NCI-H446 treated with DMSO at 0.1 percent for 48 hours (cell line): ENCODE data around the gene CXCR1.
"Not testable (repeated sequence)": the region's sequence is repeated elsewhere in the genome, so short reads cannot be mapped to it uniquely, and the experiment has no call there.

ENCODE experiments used
- DNase-seq: peaks from one replicate; lab custom pipeline; 2025; lab: John Stamatoyannopoulos, UW

Gene CXCR1

GRCh38 chr2:218166791-218167190 is at the start of gene CXCR1:
CXCR1 (minus strand) TSS chr2:218166962; CDS start chr2:218165211, 1,751 bp downstream.
- DNase-seq = no peak

GRCh38 chr2:218216336-218216673 is 49.5 kb upstream of the CXCR1 start:
- no peak for DNase-seq

- no peak for DNase-seq
These were observed 47.4 kb upstream of the CXCR1 start for GRCh38 chr2:218214116-218214515.

- no peak for DNase-seq
These were observed 42.3 kb upstream of the CXCR1 start for GRCh38 chr2:218209078-218209477.

GRCh38 chr2:218202266-218202665 is 35.5 kb upstream of the CXCR1 start:
- DNase-seq = no peak

- DNase-seq = no peak
These were observed 30.2 kb upstream of the CXCR1 start for GRCh38 chr2:218196974-218197373.

- no peak for DNase-seq
These were observed 28.1 kb upstream of the CXCR1 start for GRCh38 chr2:218194880-218195279.

- DNase-seq = no peak
These were observed 26.9 kb upstream of the CXCR1 start for GRCh38 chr2:218193701-218194100.

GRCh38 chr2:218192902-218193430 is 26.2 kb upstream of the CXCR1 start:
- no peak for DNase-seq

GRCh38 chr2:218188528-218188927 is 21.8 kb upstream of the CXCR1 start:
- no peak for DNase-seq

GRCh38 chr2:218187296-218188015 is 20.7 kb upstream of the CXCR1 start:
- no peak for DNase-seq

- no peak for DNase-seq
These were observed 20.1 kb upstream of the CXCR1 start for GRCh38 chr2:218186876-218187275.

- peak; percentile 7 for DNase-seq
These were observed 19.6 kb upstream of the CXCR1 start for GRCh38 chr2:218186355-218186766.

- no peak for DNase-seq
These were observed 17.6 kb upstream of the CXCR1 start for GRCh38 chr2:218184331-218184730.

- no peak for DNase-seq
These were observed 13.8 kb upstream of the CXCR1 start for GRCh38 chr2:218180467-218181114.

- DNase-seq = no peak
These were observed 13.0 kb upstream of the CXCR1 start for GRCh38 chr2:218179782-218180181.

- DNase-seq = no peak
These were observed 6.1 kb upstream of the CXCR1 start for GRCh38 chr2:218172845-218173244.

- DNase-seq = not testable (repeated sequence)
These were observed 5.0 kb upstream of the CXCR1 start for GRCh38 chr2:218171744-218172143.

GRCh38 chr2:218169757-218170546 is 3.2 kb upstream of the CXCR1 start:
- DNase-seq = no peak

GRCh38 chr2:218168635-218169462 is 2.1 kb upstream of the CXCR1 start:
- no peak for DNase-seq

- no peak for DNase-seq
These were observed 1.3 kb upstream of the CXCR1 start for GRCh38 chr2:218168016-218168415.

GRCh38 chr2:218162814-218163213 is 3.9 kb downstream of the CXCR1 start:
- DNase-seq = no peak
